AG04449 (cell line): ENCODE measurements around the gene PLA2G2C.

Experiments used
- CTCF ChIA-PET: fragments of 350-600 bp; formaldehyde crosslinking; extraction: SDS; loops from one replicate; lab custom pipeline; 2021; ENCODE audit warnings: antibody characterized with exemption; lab: Yijun Ruan, JAX
- POLR2A ChIA-PET: fragments of 400-600, 350-600 bp; formaldehyde crosslinking; extraction: SDS; loops from one replicate; lab custom pipeline; 2020; ENCODE audit warnings: antibody characterized with exemption, inconsistent platforms; lab: Yijun Ruan, JAX
- DNase-seq: peaks from one replicate; pipeline ENCODE4 v3.0.0-alpha.2; 2010; ENCODE audit warnings: low read depth, low spot score
- H3K4me3 ChIP-seq: 2 replicates; pipeline ENCODE4 v1.5.1; 2011; ENCODE audit warnings: low read depth, mild to moderate bottlenecking, control low read depth, low read length
- CTCF ChIP-seq: IDR thresholded peaks from one replicate; pipeline ENCODE4 v1.5.1; 2011; ENCODE audit warnings: mild to moderate bottlenecking, moderate library complexity, low read length, control low read depth, inconsistent platforms; ENCODE audit not compliant: insufficient read depth; ENCODE audit errors: missing control alignments

The PLA2G2C gene

GRCh38 chr1:20180129-20180843, 6.0 kb downstream of the PLA2G2C start:
- no peak overlapping the region for H3K4me3 ChIP-seq
- TF ChIP-seq CTCF = no peak
- CTCF ChIA-PET = interaction anchor here (0.7 to 5.8 kb wide), 9 partner anchors 10 to 206 kb away, joined by 3 to 53 read pairs (median 3); no protein-coding TSS in a partner anchor
- POLR2A ChIA-PET = no interaction called here
- no peak for DNase-seq

GRCh38 chr1:20179371-20180128, 6.8 kb downstream of the PLA2G2C start:
- ChIA-PET POLR2A (interaction anchor here (0.5 kb wide), 1 partner anchor 80 kb away, joined by 3 read pairs; no protein-coding TSS in a partner anchor), CTCF (interaction anchor here (1.0 to 5.8 kb wide), 8 partner anchors 10 to 205 kb away, joined by 3 to 53 read pairs (median 6); no protein-coding TSS in a partner anchor)
- H3K4me3 ChIP-seq = no peak overlapping the region

GRCh38 chr1:20178634-20179370, 7.5 kb downstream of the PLA2G2C start:
- ChIA-PET POLR2A (interaction anchor here (0.5 kb wide), 1 partner anchor 81 kb away, joined by 3 read pairs; no protein-coding TSS in a partner anchor), CTCF (interaction anchor here (1.0 to 5.8 kb wide), 6 partner anchors 10 to 34 kb away, joined by 3 to 53 read pairs (median 8); no protein-coding TSS in a partner anchor)
- DNase-seq = no peak
- no peak overlapping the region for H3K4me3 ChIP-seq
- no peak for TF ChIP-seq CTCF

More at GRCh38 chr1:20179371-20180128, 6.8 kb downstream of the PLA2G2C start:
- no peak for TF ChIP-seq CTCF
- no peak for DNase-seq

DNA sequence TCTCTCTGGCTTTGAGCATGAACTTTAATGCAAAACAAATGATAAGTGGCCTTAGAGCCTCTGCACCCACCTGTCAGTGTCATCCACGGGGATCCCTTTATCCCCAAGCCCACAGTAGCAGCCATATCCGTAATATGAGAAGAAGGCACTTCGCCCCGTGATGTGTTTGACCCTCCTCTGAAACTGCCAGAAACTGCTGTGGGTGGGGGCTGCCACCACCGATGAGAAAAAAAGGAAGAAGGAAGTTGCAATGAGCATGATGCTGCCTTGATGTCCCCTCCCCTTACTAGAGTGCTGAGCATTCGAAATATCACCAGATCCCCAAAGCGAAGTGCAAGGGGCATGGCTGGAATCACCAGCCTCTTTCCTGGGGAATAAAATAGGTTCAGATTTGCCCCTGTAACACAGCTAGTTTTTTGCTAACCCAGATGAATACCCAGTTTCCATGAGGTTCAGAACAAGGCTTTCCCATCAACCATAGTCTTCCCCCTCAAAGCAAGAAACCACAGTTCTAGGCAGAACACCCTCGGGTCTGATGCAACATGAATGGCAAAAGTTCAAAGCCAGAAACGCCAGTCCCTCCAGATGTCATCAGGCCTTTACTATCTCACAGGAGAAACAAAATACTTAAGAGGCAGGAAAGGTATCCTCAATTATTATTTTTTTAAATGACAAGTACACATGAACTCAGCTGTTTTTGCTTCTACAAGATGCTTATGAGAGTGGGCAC, 11.2 kb downstream of the PLA2G2C start:
- no peak for DNase-seq
- CTCF ChIA-PET = interaction anchor here (2.9 to 4.1 kb wide), 2 partner anchors 23 to 38 kb away, joined by 8 to 15 read pairs; no protein-coding TSS in a partner anchor
- POLR2A ChIA-PET = no interaction called here
- TF ChIP-seq CTCF = no peak
- H3K4me3 ChIP-seq = no peak overlapping the region

DNA sequence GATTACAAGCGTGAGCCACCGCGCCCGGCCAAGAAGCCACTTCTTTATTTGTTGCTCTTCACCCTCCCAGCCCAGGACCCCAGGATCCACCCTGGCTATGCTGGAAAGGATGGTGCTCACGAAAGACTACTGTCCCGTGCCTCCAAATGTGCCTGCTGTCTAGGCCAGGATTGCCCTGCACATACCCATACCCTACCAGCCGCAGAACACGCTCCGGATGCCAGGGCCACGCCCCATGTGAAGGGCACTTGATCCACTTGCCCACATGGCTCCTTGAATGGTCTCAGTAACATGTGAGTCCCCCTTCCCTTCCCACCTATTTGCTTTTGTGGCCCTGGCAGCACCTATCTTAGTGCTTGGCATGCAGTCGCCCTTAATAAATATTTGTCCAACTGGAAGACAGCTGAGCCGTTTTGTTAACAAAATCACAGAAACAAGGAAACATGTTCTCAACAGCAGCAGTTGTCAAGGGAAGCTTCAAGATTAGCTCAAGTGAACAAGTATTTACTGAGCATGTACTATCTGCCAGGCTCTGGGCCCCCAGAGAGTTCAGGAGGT, 14.2 kb downstream of the PLA2G2C start:
- TF ChIP-seq CTCF = no peak
- ChIA-PET CTCF (interaction anchor here (1.0 to 4.1 kb wide), 4 partner anchors 10 to 39 kb away, joined by 3 to 15 read pairs (median 6); no protein-coding TSS in a partner anchor), POLR2A (no interaction called here)
- no peak for DNase-seq
- H3K4me3 ChIP-seq = no peak overlapping the region
